ENCODE results near the gene MDM1.

DNA sequence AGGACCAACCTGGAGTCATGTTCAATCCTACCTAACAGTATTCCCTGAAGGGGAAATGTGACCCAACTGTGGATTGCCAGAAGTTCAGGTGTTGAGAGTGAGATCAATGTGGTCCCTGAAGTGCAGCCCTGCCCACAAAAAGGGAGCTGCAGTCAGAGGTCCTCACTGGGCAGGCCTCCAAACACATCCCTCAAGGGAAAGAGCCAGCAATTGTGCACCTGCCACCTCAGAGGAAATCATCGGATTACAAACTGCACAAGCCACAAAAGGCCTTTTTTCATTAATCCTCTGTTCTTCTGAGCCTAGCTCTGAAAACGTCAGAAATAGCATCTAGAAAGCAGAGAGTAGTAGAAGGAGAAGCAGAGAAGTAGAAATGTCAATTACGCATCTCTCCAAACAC is 10.8 kb upstream of the MDM1 start:
- TF ChIP-seq, protein P1, sequence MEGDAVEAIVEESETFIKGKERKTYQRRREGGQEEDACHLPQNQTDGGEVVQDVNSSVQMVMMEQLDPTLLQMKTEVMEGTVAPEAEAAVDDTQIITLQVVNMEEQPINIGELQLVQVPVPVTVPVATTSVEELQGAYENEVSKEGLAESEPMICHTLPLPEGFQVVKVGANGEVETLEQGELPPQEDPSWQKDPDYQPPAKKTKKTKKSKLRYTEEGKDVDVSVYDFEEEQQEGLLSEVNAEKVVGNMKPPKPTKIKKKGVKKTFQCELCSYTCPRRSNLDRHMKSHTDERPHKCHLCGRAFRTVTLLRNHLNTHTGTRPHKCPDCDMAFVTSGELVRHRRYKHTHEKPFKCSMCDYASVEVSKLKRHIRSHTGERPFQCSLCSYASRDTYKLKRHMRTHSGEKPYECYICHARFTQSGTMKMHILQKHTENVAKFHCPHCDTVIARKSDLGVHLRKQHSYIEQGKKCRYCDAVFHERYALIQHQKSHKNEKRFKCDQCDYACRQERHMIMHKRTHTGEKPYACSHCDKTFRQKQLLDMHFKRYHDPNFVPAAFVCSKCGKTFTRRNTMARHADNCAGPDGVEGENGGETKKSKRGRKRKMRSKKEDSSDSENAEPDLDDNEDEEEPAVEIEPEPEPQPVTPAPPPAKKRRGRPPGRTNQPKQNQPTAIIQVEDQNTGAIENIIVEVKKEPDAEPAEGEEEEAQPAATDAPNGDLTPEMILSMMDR (conservative IDR thresholded peaks at IDR 0.05; ENCODE audit: low read length) = no peak
- TF ChIP-seq EZH2phosphoT487 (IDR thresholded peaks at IDR 0.05; ENCODE audit: borderline replicate concordance) = no peak
